Non-pigmented ciliary epithelial cell (primary cell): ENCODE measurements around the gene RBMY1E.
"Not testable (repeated sequence)": the region's sequence is repeated elsewhere in the genome, so short reads cannot be mapped to it uniquely, and the experiment has no call there.

Source experiments
- DNase-seq: peaks from one replicate; pipeline ENCODE4 v3.0.0-alpha.2; 2010; ENCODE audit warnings: low read depth

The RBMY1E gene

GRCh38 chrY:21917932-21918331, at the start of gene RBMY1E:
TSS of gene RBMY1E (minus strand) at chrY:21918032. CDS start at chrY:21916054, 1,978 bp downstream.
- not testable (repeated sequence) for DNase-seq

DNA sequence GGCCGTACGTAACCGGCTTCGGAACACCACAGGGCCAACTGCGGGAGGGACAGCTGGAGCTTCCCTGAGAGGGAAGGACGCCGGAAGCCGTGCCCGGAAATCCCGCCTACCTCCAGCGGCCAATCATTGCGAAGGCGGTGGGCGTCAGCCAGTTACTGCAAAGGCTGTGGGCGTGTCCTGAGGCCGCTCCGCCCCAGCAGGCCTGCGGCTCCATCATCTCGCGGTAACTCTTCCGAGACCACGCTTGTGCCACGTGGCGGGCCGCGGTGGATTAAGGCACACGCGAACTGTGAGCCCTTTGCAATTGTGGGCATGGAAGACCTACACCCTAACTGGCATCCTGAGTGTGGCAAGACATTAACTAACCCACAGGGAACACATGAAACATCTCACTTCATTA, 23.4 kb downstream of the RBMY1E start, which contains the start of gene RBMY1D:
RBMY1D (minus strand) TSS at position 101 of the 400 bp plus-strand sequence. CDS start 2,013 bp downstream, outside the sequence.
- not testable (repeated sequence) for DNase-seq

- DNase-seq: not testable (repeated sequence)
These were observed 48.3 kb downstream of the RBMY1E start for GRCh38 chrY:21869407-21870076.
